PFSK-1 (cell line): ENCODE results near the gene PRSS27.

Source experiments
- FOXP2 ChIP-seq: optimal IDR thresholded peaks from 2 replicates; pipeline ENCODE3; 2011; ENCODE audit warnings: borderline replicate concordance, control low read depth, inconsistent platforms; ENCODE audit not compliant: insufficient read depth; ENCODE audit errors: extremely low read length, extremely low read depth
- REST ChIP-seq, 2 experiments: IDR thresholded peaks; 2 replicates each; pipeline versions ENCODE4 v1.6.1 to v1.8.0; 2011 to 2012; ENCODE audit warnings: low read depth in 2 of 2, low read length in 2 of 2, control low read depth in 1 of 2, inconsistent platforms in 1 of 2, mild to moderate bottlenecking in 1 of 2, moderate library complexity in 1 of 2; ENCODE audit not compliant: insufficient read depth in 1 of 2

DNA sequence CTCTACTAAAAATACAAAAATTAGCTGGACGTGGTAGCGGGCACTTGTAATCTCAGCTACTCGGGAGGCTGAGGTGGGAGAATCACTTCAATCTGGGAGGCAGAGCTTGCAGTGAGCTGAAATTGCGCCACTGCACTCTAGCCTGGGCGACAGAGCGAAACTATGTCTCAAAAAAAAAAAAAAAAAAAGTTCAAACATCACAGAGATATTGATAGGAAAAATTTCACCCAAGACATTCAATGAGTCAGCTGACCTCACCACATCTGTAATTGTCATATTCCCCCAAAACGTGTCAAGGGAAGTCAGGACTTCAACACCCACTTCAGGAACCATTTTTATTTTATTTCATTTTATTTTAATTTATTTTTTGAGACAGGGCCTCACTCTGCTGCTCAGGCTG, 8.0 kb upstream of the PRSS27 start:
- TF ChIP-seq REST (IDR thresholded peaks at IDR 0.05; ENCODE audit: insufficient read depth in 1 of 2, low read depth in 2 of 2, low read length in 2 of 2) (no peak), FOXP2 (no peak)
